ENCODE measurements around the gene SEMA4A. TPM values are rescaled to one million over a fixed set of nuclear protein-coding genes. Genes with fewer than 3 reads are reported as not detected.

Gene SEMA4A
- total and polyA plus RNA-seq, 9 donors = 2.1 to 9.0 (median 3.7) TPM

DNA sequence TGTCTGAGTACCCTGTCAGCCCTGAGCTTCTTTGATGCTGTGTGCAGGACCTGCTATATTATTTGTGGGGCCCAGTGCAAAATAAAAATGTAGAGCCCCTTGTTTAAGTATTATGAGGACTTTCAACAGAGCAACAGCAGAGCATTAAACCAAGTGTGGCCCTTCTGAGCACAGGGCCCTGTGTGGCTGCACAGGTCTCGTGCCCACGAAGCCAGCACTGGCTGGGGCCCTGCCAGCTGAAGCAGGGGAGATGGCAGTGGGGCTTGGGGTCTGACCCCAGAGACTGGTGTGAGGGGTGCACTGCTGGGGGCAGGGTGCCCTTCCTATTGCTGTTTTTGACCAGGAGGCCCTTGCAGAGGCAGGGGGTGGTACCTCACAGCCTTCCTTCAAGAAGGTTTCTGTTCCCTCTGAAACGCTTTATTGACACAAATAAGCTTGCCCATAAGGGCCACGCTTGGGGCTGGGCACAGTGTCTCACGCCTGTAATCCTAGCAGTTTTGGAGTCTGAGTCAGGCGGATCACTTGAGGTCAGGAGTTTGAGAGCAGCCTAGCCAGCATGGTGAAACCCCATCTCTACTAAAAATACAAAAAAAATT, 2.2 kb upstream of the SEMA4A start:
- DNase-seq = no peak
- H3K4me3 ChIP-seq = no peak overlapping the region
- H3K36me3 ChIP-seq = no peaks in the 10 kb centered on the region
- TF ChIP-seq POLR2A (IDR thresholded peaks at IDR 0.05) (no peak), EP300 (IDR thresholded peaks at IDR 0.05) (no peak)
- TF ChIP-seq, protein P1, sequence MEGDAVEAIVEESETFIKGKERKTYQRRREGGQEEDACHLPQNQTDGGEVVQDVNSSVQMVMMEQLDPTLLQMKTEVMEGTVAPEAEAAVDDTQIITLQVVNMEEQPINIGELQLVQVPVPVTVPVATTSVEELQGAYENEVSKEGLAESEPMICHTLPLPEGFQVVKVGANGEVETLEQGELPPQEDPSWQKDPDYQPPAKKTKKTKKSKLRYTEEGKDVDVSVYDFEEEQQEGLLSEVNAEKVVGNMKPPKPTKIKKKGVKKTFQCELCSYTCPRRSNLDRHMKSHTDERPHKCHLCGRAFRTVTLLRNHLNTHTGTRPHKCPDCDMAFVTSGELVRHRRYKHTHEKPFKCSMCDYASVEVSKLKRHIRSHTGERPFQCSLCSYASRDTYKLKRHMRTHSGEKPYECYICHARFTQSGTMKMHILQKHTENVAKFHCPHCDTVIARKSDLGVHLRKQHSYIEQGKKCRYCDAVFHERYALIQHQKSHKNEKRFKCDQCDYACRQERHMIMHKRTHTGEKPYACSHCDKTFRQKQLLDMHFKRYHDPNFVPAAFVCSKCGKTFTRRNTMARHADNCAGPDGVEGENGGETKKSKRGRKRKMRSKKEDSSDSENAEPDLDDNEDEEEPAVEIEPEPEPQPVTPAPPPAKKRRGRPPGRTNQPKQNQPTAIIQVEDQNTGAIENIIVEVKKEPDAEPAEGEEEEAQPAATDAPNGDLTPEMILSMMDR (IDR thresholded peaks at IDR 0.05) = no peak
- no peaks in the 10 kb centered on the region for H3K9me3 ChIP-seq
- 60 to 73% (median 73%) methylated on average over 6 of the region's 6 CpGs for WGBS, 3 donors
- intact Hi-C loops (cut with DNase I) = loop anchor here in 1 of 4 donors (5.0 kb wide), 1 partner anchor 76 kb away; no protein-coding TSS in a partner anchor
- no peaks in the 10 kb centered on the region for H3K27me3 ChIP-seq
- H3K4me1 ChIP-seq (ENCODE audit: insufficient read depth) = peaks cover 7% of the 10 kb centered on the region
- H3K27ac ChIP-seq = no peak overlapping the region

- intact Hi-C loops (cut with DNase I) = loop anchor here in 1 of 4 donors (5.0 kb wide), 1 partner anchor 75 kb away; no protein-coding TSS in a partner anchor
- Histone ChIP-seq H3K4me1 (ENCODE audit: insufficient read depth) (no peaks in the 10 kb centered on the region), H3K27ac (no peak overlapping the region), H3K36me3 (no peaks in the 10 kb centered on the region), H3K27me3 (no peaks in the 10 kb centered on the region), H3K9me3 (no peaks in the 10 kb centered on the region), H3K4me3 (no peak overlapping the region)
- TF ChIP-seq EP300 (IDR thresholded peaks at IDR 0.05) (no peak), POLR2A (IDR thresholded peaks at IDR 0.05) (no peak)
- TF ChIP-seq, protein P1 (IDR thresholded peaks at IDR 0.05) = no peak
- 42 to 49% (median 44%) methylated on average over 5 of the region's 5 CpGs for WGBS, 3 donors
- DNase-seq = no peak
Observed at GRCh38 chr1:156152628-156153027, 757 bp upstream of the SEMA4A start.

- H3K27me3 ChIP-seq = no peaks in the 10 kb centered on the region
- intact Hi-C loops (cut with DNase I) = loop anchor here in 1 of 4 donors (5.0 kb wide), 1 partner anchor 73 kb away; no protein-coding TSS in a partner anchor
- no peaks in the 10 kb centered on the region for H3K36me3 ChIP-seq
- no peak for DNase-seq
- no peak overlapping the region for H3K27ac ChIP-seq
- H3K9me3 ChIP-seq = no peaks in the 10 kb centered on the region
- H3K4me1 ChIP-seq (ENCODE audit: insufficient read depth) = no peaks in the 10 kb centered on the region
- 65 to 77% (median 66%) methylated on average over 11 of the region's 11 CpGs for WGBS, 3 donors
- TF ChIP-seq EP300 (IDR thresholded peaks at IDR 0.05) (no peak), POLR2A (IDR thresholded peaks at IDR 0.05) (no peak)
- TF ChIP-seq, protein P1 (IDR thresholded peaks at IDR 0.05) = no peak
- no peak overlapping the region for H3K4me3 ChIP-seq
Observed at GRCh38 chr1:156154317-156154749, 948 bp downstream of the SEMA4A start.

DNA sequence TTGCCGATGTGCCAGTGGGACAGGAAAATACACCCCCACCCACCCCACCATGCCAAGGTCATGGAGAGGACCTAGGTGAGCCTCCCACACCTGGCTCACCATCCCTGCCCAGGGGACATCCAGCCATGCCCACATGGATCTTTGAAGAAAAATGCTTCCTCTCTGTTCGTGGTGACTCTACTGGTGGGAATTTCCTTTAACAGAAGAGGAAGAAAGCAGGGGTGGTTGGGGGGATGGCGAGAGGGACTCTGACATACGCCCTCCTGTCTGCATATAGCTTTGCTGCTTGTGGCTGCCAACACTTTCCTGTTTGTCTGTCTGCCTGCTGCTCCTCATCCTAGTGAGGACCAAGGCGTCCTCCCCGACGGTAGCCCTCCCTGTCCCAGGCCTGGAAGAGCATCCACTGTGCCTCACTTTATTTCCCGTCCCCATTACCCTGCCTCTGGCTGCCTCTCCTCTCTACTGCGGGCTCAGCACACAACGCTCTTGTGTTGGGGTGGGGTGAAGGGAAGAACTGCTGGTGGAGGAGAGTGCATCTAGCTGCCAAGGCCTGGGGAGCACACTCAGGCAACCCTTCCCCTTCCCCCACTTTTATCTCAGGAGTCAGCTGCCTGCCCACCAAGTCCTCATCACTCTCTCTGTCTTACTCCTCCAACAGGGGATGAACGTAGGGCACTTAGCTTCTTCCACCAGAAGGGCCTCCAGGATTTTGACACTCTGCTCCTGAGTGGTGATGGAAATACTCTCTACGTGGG, 2.5 kb downstream of the SEMA4A start:
- intact Hi-C loops (cut with DNase I) = no loop called here
- TF ChIP-seq POLR2A (IDR thresholded peaks at IDR 0.05) (no peak), EP300 (IDR thresholded peaks at IDR 0.05) (no peak)
- H3K4me1 ChIP-seq (ENCODE audit: insufficient read depth) = peaks cover 2% of the 10 kb centered on the region
- H3K27ac ChIP-seq = no peak overlapping the region
- H3K36me3 ChIP-seq = no peaks in the 10 kb centered on the region
- 45 to 62% (median 48%) methylated on average over 12 of the region's 12 CpGs for WGBS, 3 donors
- H3K4me3 ChIP-seq = no peak overlapping the region
- H3K27me3 ChIP-seq = no peaks in the 10 kb centered on the region
- no peaks in the 10 kb centered on the region for H3K9me3 ChIP-seq
- DNase-seq = no peak

DNA sequence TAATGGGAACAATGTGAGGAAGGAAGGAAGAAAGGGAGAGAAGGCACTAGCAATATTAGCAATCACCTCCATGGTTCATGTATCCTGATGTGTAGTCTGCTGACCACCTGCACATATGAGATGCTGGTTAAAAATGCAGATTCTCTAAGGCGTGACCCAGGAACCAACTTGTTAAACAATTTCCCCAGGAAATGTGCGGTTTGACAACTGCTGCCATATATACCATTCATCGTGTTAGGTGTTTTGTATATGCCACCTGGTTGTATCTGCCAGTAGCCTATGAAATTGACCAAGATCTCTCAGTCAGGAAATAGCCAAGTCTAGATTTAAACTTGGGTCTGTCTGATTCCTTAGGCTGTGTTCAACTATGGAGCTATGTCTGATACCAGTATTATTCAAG, 4.1 kb downstream of the SEMA4A start:
- H3K27ac ChIP-seq = no peak overlapping the region
- no peaks in the 10 kb centered on the region for H3K9me3 ChIP-seq
- 87 to 90% (median 90%) methylated on average over 3 of the region's 3 CpGs for WGBS, 3 donors
- no peaks in the 10 kb centered on the region for H3K27me3 ChIP-seq
- H3K4me1 ChIP-seq (ENCODE audit: insufficient read depth) = peaks cover 5% of the 10 kb centered on the region
- H3K36me3 ChIP-seq = no peaks in the 10 kb centered on the region
- no peak overlapping the region for H3K4me3 ChIP-seq
- DNase-seq = no peak
- intact Hi-C loops (cut with DNase I) = no loop called here
- no peak for TF ChIP-seq EP300 (IDR thresholded peaks at IDR 0.05)
- TF ChIP-seq POLR2A (IDR thresholded peaks at IDR 0.05) = no peak
- TF ChIP-seq, protein P1 (IDR thresholded peaks at IDR 0.05) = no peak
